Esophagus squamous epithelium (tissue), 4 donors: Measurements from ENCODE around the gene LMF1.

Experiments
- POLR2A ChIP-seq, 4 donors: fragments of 450-650 bp; IDR thresholded peaks; one replicate each; pipeline ENCODE4 v1.6.1; 2017; ENCODE audit warnings: antibody characterized with exemption in 4 of 4, mild to moderate bottlenecking in 4 of 4, moderate library complexity in 3 of 4
- TF ChIP-seq, protein P1 (sequence below), 6 experiments: fragments of 450-650 bp in 4 of 6; fragments of 200-600 bp in 2 of 6; sonication (generic) in 2 of 6; IDR thresholded peaks; one replicate each; pipeline ENCODE4 v1.5.1; 2016 to 2019; ENCODE audit warnings: antibody characterized with exemption in 6 of 6, mild to moderate bottlenecking in 4 of 6, moderate library complexity in 4 of 6

DNA sequence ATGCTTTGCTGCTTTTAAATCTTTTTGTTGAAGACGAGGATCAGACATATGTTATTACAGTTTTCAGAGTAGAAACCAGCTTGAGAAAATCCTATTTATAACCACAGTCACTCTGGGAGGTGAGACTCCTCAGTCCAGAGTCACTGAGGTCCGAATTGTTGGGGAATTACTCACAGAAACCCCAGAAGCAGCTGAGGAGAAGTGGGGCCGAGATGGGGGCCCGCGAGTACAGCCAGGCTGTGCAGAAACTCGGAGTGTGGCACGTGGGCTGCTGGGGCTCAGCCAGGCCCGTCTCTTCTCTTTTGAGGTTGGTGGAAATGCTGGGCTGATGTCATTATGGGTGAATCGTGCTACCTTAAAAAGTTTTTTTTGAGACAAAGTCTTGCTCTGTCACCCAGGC, 155.8 kb downstream of the LMF1 start:
- TF ChIP-seq, protein P1, sequence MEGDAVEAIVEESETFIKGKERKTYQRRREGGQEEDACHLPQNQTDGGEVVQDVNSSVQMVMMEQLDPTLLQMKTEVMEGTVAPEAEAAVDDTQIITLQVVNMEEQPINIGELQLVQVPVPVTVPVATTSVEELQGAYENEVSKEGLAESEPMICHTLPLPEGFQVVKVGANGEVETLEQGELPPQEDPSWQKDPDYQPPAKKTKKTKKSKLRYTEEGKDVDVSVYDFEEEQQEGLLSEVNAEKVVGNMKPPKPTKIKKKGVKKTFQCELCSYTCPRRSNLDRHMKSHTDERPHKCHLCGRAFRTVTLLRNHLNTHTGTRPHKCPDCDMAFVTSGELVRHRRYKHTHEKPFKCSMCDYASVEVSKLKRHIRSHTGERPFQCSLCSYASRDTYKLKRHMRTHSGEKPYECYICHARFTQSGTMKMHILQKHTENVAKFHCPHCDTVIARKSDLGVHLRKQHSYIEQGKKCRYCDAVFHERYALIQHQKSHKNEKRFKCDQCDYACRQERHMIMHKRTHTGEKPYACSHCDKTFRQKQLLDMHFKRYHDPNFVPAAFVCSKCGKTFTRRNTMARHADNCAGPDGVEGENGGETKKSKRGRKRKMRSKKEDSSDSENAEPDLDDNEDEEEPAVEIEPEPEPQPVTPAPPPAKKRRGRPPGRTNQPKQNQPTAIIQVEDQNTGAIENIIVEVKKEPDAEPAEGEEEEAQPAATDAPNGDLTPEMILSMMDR (IDR thresholded peaks at IDR 0.05): no peak
- TF ChIP-seq POLR2A (IDR thresholded peaks at IDR 0.05): no peak
